BLaER1 treated with 17β-estradiol and CSF1 and Interleukin-3, amounts not matched to agents 10 nM and 100 nM (cell line): Measurements from ENCODE around the gene CADM4.

Experiments
- H3K27ac ChIP-seq, 11 experiments: shearing (Covaris generic); formaldehyde crosslinking; 2 replicates each; pipeline ENCODE4 v1.8.1; 2022
- H3K27me3 ChIP-seq, 11 experiments: shearing (Covaris generic); formaldehyde crosslinking; 2 replicates each; pipeline ENCODE4 v1.8.1; 2022
- H3K36me3 ChIP-seq, 11 experiments: shearing (Covaris generic); formaldehyde crosslinking; 2 replicates each; pipeline ENCODE4 v1.8.1; 2022
- H3K4me1 ChIP-seq, 10 experiments: shearing (Covaris generic); formaldehyde crosslinking; 2 replicates each; pipeline ENCODE4 v1.8.1; 2022
- H3K4me2 ChIP-seq, 11 experiments: shearing (Covaris generic); formaldehyde crosslinking; 2 replicates each; pipeline ENCODE4 v1.8.1; 2022
- H3K4me3 ChIP-seq, 10 experiments: shearing (Covaris generic); formaldehyde crosslinking; 2 replicates each; pipeline ENCODE4 v1.8.1; 2022
- H3K9ac ChIP-seq, 11 experiments: shearing (Covaris generic); formaldehyde crosslinking; 2 replicates each; pipeline ENCODE4 v1.8.1; 2022
- H3K9me3 ChIP-seq, 11 experiments: shearing (Covaris generic); formaldehyde crosslinking; replicated peaks in 1 of 11; 2 replicates each; pipeline ENCODE4 v1.8.1; 2022
- H4K20me1 ChIP-seq, 11 experiments: shearing (Covaris generic); formaldehyde crosslinking; 2 replicates each; pipeline ENCODE4 v1.8.1; 2022
- Cebpa-rat ChIP-seq, 11 experiments: shearing (Covaris generic); IDR thresholded peaks; 2 replicates each; pipeline ENCODE4 v1.8.1; 2022

CADM4 gene

GRCh38 chr19:43634872-43635560 is 4.6 kb downstream of the CADM4 start:
- Histone ChIP-seq H4K20me1 (peaks cover 0 to 5% (median 0%) of the 10 kb centered on the region in 11 experiments; a peak in 1 of 22 replicates), H3K4me2 (peak overlapping the region; percentile 78 to 96 (median 89)), H3K27me3 (peaks cover 0 to 11% (median under 1%) of the 10 kb centered on the region in 11 experiments; a peak in 8 of 22 replicates), H3K4me1 (peaks cover 31 to 56% (median 53%) of the 10 kb centered on the region in 10 experiments), H3K4me3 (peak overlapping the region in 9 of 10 experiments; percentile 20 to 57 (median 34); a peak in 12 of 20 replicates), H3K36me3 (no peaks in the 10 kb centered on the region), H3K9ac (peak overlapping the region; percentile 55 to 78 (median 72); a peak in 21 of 22 replicates), H3K27ac (peak overlapping the region; percentile 44 to 85 (median 79); a peak in 21 of 22 replicates), H3K9me3 (no peaks in the 10 kb centered on the region)
- TF ChIP-seq Cebpa-rat (IDR thresholded peaks at IDR 0.05) = no peak

DNA sequence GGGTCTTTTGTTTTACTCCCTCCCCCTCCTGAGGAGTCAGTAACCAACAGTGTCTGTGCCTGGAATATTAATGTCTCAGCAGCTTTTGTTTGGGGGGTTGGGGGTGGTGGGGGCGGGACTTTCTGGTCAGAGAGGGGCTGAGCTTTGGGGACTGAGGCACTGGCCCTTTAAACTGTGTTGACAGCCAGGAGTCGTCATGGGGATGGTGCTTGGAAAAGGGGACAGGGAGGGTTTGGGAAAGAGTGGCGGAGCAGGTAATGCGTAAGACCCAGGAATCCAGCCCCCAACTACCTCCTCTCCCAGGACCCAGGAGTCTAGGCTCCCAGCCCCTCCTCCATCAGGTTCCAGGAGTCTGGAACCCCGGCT is 5.2 kb downstream of the CADM4 start:
- Histone ChIP-seq H3K4me3 (peak overlapping the region in 3 of 10 experiments; percentile 42 to 57 (median 44); a peak in 1 of 20 replicates), H3K9ac (peak overlapping the region; percentile 55 to 78 (median 72); a peak in 21 of 22 replicates), H3K27me3 (peaks cover 0 to 11% (median 0%) of the 10 kb centered on the region in 11 experiments; a peak in 5 of 22 replicates), H3K4me2 (peak overlapping the region; percentile 78 to 96 (median 89)), H4K20me1 (peaks cover 0 to 5% (median 0%) of the 10 kb centered on the region in 11 experiments; a peak in 1 of 22 replicates), H3K4me1 (peaks cover 31 to 55% (median 51%) of the 10 kb centered on the region in 10 experiments), H3K27ac (peak overlapping the region; percentile 44 to 85 (median 79); a peak in 21 of 22 replicates), H3K36me3 (no peaks in the 10 kb centered on the region; a peak in 1 of 22 replicates), H3K9me3 (no peaks in the 10 kb centered on the region)
- no peak for TF ChIP-seq Cebpa-rat (IDR thresholded peaks at IDR 0.05)

DNA sequence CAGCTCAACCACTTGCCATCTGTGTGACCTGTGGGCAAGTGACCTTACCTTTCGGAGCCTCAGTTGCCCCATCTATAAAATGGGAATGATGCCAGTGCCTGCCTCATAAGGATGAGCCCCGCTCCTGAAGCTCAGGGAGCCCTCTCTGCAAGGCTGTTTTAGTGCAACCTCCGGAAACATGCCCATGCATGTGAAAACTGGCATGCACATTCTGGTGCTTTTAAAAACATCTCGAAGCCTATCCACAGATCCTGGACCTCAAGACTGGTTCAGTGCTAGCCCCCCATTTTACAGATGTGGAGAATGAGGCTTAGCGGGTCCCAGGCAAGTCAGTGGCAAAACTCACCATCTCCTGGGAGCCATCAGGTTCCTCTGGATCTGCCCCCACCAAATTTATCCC is 5.6 kb downstream of the CADM4 start:
- Histone ChIP-seq H3K4me1 (peaks cover 28 to 52% (median 48%) of the 10 kb centered on the region in 10 experiments), H3K9ac (0 out of 22 replicates have a peak overlapping the region, but pooled peaks of 1 of the 11 experiments have one; percentile 4), H3K9me3 (no peaks in the 10 kb centered on the region), H3K4me2 (peak overlapping the region in 6 of 11 experiments; percentile 7 to 95 (median 85); a peak in 3 of 22 replicates), H3K27me3 (peaks cover 0 to 7% (median 0%) of the 10 kb centered on the region in 11 experiments; a peak in 4 of 22 replicates), H4K20me1 (peaks cover 0 to 5% (median 0%) of the 10 kb centered on the region in 11 experiments; a peak in 1 of 22 replicates), H3K4me3 (no peak overlapping the region), H3K27ac (peak overlapping the region in 1 of 11 experiments; percentile 85; a peak in 1 of 22 replicates), H3K36me3 (no peaks in the 10 kb centered on the region; a peak in 1 of 22 replicates)
- no peak for TF ChIP-seq Cebpa-rat (IDR thresholded peaks at IDR 0.05)

GRCh38 chr19:43633520-43633919 is 6.1 kb downstream of the CADM4 start:
- Histone ChIP-seq H4K20me1 (peaks cover 0 to 2% (median 0%) of the 10 kb centered on the region in 11 experiments; a peak in 1 of 22 replicates), H3K27ac (no peak overlapping the region), H3K27me3 (peaks cover 0 to 1% (median 0%) of the 10 kb centered on the region in 11 experiments; a peak in 1 of 22 replicates), H3K4me2 (0 out of 22 replicates have a peak overlapping the region, but pooled peaks of 2 of the 11 experiments have one; percentile 17 to 89), H3K9me3 (no peaks in the 10 kb centered on the region), H3K4me3 (no peak overlapping the region), H3K9ac (no peak overlapping the region), H3K4me1 (peaks cover 22 to 46% (median 43%) of the 10 kb centered on the region in 10 experiments), H3K36me3 (no peaks in the 10 kb centered on the region; a peak in 1 of 22 replicates)
- TF ChIP-seq Cebpa-rat (IDR thresholded peaks at IDR 0.05) = no peak

GRCh38 chr19:43631491-43631890 is 8.2 kb downstream of the CADM4 start:
- Histone ChIP-seq H3K9ac (no peak overlapping the region), H3K27me3 (no peaks in the 10 kb centered on the region), H3K36me3 (peaks cover 0 to 12% (median 4%) of the 10 kb centered on the region in 11 experiments; a peak in 8 of 22 replicates), H3K9me3 (no peaks in the 10 kb centered on the region), H3K4me3 (no peak overlapping the region), H3K4me1 (peaks cover 20 to 36% (median 27%) of the 10 kb centered on the region in 10 experiments), H3K27ac (no peak overlapping the region), H4K20me1 (no peaks in the 10 kb centered on the region), H3K4me2 (no peak overlapping the region)
- TF ChIP-seq Cebpa-rat (IDR thresholded peaks at IDR 0.05) = no peak

GRCh38 chr19:43628646-43629326 is 10.9 kb downstream of the CADM4 start:
- Histone ChIP-seq H3K4me3 (no peak overlapping the region), H3K27ac (no peak overlapping the region), H3K4me1 (peaks cover 0 to 11% (median 3%) of the 10 kb centered on the region in 10 experiments; a peak in 4 of 20 replicates), H4K20me1 (no peaks in the 10 kb centered on the region), H3K9me3 (no peaks in the 10 kb centered on the region), H3K9ac (no peak overlapping the region), H3K36me3 (peaks cover 0 to 33% (median 18%) of the 10 kb centered on the region in 11 experiments; a peak in 15 of 22 replicates), H3K27me3 (no peaks in the 10 kb centered on the region), H3K4me2 (no peak overlapping the region)
- TF ChIP-seq Cebpa-rat (IDR thresholded peaks at IDR 0.05) = no peak

DNA sequence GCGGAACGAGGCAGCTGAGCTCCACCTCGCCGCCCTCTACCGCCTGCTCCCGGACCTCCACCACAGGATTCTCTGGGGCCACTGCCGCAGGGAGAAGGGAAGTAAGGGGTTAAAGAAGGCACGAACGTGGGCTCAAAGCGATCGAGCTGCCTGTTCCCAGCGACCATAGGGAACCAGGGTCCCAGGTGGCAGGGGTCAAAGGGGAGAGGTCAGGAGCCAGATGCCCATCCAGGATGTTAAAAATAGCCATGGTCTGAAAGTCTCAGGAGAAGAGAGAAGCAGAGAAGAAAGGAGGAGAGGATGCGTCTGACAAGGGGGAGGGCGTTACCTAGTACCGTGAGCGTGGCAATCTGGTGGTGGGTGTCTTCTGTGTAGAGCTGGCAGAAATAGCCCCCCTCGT is 12.8 kb downstream of the CADM4 start:
- H3K4me1 ChIP-seq = peaks cover 0 to 9% (median 3%) of the 10 kb centered on the region in 10 experiments; a peak in 4 of 20 replicates
- H3K9me3 ChIP-seq = no peaks in the 10 kb centered on the region
- H3K4me2 ChIP-seq = no peak overlapping the region
- H3K36me3 ChIP-seq = peaks cover 0 to 42% (median 25%) of the 10 kb centered on the region in 11 experiments; a peak in 15 of 22 replicates
- H3K27me3 ChIP-seq = no peaks in the 10 kb centered on the region
- no peak overlapping the region for H3K4me3 ChIP-seq
- TF ChIP-seq Cebpa-rat (IDR thresholded peaks at IDR 0.05) = no peak
- H3K27ac ChIP-seq = no peak overlapping the region
- no peaks in the 10 kb centered on the region for H4K20me1 ChIP-seq
- no peak overlapping the region for H3K9ac ChIP-seq

DNA sequence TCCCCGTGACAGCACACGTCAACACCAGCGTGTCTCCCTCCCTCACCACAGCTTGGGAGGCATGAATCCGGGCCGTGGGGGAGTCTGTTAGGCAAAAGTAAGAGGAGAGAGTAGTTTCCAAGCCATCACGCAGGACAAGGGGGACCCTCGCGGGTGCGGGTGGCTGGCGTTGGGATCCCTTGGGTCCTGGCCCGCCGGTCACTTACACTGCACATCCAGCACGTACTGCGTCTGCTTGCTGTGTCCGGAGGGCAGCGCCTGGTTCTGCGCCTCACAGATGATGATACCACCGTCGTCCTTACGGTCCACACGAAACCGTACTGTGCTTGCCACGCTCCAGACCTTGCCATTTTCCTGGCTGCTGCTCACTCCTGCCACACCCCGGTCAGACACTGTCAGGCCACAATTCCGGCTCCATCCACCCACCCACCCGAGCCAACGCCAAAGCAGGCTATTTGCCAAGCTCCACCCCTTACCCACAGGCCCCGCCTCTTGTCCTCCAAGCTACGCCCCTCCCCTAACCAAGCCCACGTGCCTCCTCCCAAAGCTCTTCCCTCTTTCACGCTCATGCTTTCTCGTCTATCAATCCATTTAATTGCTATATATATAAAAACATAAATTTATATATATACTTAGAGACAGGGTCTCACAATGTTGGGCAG is 13.6 kb downstream of the CADM4 start:
- H3K4me3 ChIP-seq = no peak overlapping the region
- peaks cover 0 to 10% (median 4%) of the 10 kb centered on the region in 10 experiments; a peak in 9 of 20 replicates for H3K4me1 ChIP-seq
- H3K9me3 ChIP-seq = no peaks in the 10 kb centered on the region
- no peak overlapping the region; a peak in 2 of 22 replicates for H3K9ac ChIP-seq
- no peaks in the 10 kb centered on the region for H4K20me1 ChIP-seq
- no peaks in the 10 kb centered on the region for H3K27me3 ChIP-seq
- no peak overlapping the region; a peak in 1 of 22 replicates for H3K4me2 ChIP-seq
- no peak overlapping the region for H3K27ac ChIP-seq
- H3K36me3 ChIP-seq = peaks cover 0 to 42% (median 25%) of the 10 kb centered on the region in 11 experiments; a peak in 15 of 22 replicates
- no peak for TF ChIP-seq Cebpa-rat (IDR thresholded peaks at IDR 0.05)
